GM12801 (cell line): ENCODE measurements around the gene ALDH1B1.

Experiments used
- TF ChIP-seq, protein P1 (sequence below): IDR thresholded peaks from one replicate; pipeline ENCODE4 v1.5.1; 2011; ENCODE audit warnings: control low read depth; ENCODE audit not compliant: insufficient read length; ENCODE audit errors: extremely low read depth

The ALDH1B1 gene

DNA sequence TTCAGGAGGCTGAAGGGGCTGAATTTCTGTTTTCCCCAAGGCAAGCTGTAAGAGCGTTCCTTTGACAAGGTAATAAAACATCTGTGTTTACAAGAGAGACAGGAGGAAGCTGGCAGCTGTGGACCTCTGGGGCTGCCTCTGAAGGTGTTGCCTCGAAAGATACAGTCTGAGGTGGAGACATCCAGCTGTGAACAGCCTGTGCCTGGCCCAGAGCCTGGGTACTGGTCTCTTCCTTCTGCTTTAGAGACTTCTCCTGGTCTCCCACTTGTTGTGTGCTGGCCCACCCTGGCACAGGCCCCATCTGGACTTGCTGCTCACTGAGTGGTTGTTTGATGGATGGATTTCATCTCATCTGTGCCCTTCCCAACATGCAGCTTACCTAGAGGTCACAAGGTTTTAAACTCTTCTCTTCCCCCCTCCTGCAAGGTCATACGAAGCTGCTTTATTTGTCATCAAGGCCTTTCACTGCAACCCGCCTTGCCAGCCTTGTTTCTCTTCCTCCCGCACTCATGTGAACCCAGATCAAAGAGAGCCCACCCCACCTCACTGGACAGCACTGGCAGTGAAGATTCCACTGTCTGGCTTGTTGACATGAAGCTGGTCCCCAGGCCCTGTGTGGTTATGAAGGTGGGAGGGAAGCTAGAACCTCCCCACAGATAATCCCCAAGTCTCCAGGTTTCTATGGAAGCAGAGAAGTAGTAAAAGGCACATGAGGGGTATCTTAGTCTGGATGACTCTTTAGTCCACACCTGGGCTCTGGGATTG lies 35.0 kb upstream of the ALDH1B1 start:
- TF ChIP-seq, protein P1, sequence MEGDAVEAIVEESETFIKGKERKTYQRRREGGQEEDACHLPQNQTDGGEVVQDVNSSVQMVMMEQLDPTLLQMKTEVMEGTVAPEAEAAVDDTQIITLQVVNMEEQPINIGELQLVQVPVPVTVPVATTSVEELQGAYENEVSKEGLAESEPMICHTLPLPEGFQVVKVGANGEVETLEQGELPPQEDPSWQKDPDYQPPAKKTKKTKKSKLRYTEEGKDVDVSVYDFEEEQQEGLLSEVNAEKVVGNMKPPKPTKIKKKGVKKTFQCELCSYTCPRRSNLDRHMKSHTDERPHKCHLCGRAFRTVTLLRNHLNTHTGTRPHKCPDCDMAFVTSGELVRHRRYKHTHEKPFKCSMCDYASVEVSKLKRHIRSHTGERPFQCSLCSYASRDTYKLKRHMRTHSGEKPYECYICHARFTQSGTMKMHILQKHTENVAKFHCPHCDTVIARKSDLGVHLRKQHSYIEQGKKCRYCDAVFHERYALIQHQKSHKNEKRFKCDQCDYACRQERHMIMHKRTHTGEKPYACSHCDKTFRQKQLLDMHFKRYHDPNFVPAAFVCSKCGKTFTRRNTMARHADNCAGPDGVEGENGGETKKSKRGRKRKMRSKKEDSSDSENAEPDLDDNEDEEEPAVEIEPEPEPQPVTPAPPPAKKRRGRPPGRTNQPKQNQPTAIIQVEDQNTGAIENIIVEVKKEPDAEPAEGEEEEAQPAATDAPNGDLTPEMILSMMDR: no peak

DNA sequence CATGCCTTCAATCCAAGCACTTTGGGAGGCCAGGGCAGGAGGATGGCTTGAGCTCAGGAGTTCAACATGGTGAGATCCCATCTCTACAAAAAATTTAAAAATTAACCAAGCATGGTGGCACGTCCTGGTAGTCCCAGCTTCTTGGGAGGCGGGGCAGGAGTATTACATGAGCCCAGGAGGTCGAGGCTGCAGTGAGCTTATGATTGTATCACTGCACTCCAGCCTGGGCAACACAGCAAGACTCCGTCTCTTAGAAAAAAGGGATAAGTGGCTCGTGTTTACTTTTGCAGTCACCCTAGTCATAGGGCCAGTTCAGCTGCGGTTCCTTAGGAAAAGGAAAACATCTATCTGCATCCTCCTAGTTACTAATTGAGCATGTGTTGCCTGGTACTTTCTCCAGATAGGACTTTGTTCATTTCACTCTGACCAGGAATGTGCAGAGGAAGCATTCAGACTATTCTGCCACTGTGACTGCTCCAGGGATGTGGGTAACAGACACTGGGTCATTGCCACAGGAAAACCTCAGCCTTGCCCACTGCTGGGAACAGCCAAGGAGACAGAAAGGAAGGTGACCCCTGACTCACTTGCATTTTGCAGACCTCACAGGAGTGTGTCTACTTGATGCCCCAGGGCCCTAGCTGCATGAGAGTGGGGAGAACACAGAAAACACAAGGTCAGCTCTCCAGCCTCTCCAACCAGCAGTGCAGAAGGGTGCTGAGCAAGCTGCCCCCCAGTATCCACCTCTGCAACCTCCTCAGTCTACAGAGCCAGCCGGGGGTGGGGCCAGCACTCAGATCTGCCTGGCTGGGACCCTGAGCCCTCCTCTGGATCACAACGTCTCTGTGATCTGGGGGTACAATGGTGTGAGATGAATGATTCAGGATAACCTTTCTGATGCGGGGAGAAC lies 33.9 kb upstream of the ALDH1B1 start:
- TF ChIP-seq, protein P1: no peak

DNA sequence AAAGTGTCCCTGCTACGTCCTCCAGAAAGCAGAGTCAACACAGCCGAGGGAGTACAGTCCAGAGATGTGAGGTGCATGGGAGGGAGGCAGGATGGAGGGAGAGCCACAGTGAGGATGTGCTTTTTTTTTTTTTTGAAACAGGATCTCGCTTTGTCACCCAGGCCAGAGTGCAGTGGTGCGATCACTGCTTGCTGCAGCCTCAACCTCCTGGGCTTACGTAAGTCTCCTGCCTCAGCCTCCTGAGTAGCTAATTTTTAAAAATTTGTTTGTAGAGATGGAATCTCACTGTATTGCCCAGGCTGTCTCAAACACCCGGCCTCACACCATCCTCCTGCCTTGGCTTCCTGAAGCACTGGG lies 33.2 kb upstream of the ALDH1B1 start:
- TF ChIP-seq, protein P1: no peak

DNA sequence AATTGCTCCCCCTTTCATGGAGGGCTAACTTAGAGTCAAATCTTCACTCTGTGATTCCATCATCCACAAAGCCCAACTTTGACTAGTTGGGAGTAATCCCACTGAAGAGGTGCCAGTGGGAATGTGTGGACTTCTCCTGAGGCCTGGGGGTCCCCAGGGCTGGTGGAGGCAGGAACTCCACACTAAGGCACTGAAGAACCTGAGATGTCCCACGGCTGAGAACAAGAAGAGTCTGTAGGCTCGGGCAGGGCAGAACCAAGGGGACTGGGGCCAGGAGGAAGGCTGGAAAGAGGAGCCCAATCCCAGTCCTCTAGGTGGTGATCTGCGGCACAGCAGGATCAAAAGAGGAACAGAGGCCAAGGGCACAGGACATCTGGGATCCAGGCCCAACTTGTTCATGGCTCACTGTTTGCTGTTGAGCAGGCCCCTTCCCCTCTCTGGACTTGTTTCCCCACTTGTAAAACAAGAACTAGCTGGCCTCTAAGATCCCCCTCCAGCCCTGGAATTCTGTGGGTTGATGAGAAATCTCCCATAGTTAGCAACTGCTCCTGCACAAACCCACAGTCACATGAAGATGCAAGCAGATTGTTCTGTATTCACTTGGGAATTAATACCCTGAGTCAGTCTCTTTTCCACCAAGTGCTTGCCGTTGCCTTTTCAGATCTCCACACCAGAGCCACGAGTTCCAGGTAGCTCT lies 32.7 kb upstream of the ALDH1B1 start:
- TF ChIP-seq, protein P1: no peak

DNA sequence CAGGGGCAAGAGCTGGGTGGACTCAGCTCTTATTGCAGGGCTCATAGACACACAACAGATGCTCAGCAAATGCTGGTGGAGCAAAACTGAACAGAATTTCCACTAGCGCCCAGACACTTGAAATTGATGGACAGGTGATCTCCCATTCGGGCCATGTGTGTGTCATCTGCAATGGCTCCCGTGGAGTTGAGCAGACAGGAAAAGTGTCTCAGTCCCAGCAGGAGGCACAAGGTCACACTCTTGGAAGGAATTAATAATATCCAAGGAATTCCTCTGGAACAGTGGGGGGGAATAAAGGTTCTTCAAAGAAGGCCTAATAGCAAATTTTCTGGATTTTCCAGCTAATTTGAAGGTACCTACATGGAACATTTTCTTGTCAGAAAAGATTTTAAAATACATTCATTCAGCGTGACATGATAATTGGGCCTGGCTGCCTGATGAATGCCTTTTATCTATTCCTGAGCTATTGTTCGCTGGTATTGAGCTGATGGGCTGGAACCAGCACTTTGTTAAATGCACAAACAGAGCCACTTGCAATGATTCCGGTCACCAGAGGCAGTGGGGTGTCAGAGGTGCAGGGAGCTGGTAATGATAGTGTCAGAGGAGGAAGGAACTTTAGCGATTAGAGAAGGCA lies 31.5 kb upstream of the ALDH1B1 start:
- TF ChIP-seq, protein P1: no peak

DNA sequence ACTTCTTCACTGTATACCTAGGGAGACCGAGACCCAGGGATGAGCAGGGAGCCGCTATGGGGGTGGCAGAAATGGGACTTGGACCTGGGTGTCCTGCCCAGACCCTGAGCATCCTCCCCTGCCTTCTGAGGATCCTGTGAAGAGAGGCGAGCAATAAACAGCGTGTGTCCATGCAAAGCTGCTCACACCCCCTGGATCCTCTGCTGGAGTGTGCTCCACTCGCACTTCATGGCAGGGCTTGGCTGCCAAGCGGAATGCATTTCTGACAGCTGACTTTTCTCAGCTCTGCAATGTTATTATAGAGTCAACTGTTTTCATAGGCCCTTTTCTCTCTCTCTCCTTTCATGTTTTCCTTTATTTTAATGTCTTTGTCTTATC lies 31.0 kb upstream of the ALDH1B1 start:
- TF ChIP-seq, protein P1: no peak
